KBM-7 (cell line): ENCODE measurements around the gene ZBED6.
"Not testable (repeated sequence)": the region's sequence is repeated elsewhere in the genome, so short reads cannot be mapped to it uniquely, and the experiment has no call there.

ENCODE experiments used
- DNase-seq: peaks from one replicate; pipeline ENCODE4 v3.0.0-alpha.2; 2015
- in situ Hi-C: fragments of 300-500 bp; cut with MboI; formaldehyde crosslinking; loops from 2 replicates; pipeline ENCODE4 v1.14.3; 2020; ENCODE audit warnings: low sequenced_read_pairs, low pct_unique_long_range_greater_than_20kb, mixed read lengths

Gene ZBED6

DNA sequence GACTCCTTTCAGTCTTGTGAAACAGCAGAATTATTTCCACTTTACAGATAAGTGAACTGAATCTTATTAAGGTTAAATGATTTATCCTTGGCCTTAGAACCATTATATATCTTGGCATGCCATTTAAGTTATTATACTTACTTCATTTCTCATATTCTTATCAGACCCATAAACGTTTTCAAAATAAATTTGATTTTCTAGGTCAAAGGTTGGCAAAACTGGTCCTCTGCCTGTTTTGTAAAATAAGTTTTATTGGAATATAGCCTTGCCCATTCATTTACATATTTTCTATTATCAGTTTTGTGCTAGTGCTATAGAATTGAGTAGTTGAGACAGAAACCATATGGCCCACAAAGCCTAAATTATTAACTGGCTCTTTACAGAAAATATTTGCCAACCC is 33.1 kb downstream of the ZBED6 start:
- in situ Hi-C loops = no loop called here
- no peak for DNase-seq

GRCh38 chr1:203829247-203829646 is 33.8 kb downstream of the ZBED6 start:
- in situ Hi-C loops, DNase-seq: not testable (repeated sequence)

- DNase-seq = no peak
These were observed 40.1 kb downstream of the ZBED6 start for GRCh38 chr1:203835476-203835875.

DNA sequence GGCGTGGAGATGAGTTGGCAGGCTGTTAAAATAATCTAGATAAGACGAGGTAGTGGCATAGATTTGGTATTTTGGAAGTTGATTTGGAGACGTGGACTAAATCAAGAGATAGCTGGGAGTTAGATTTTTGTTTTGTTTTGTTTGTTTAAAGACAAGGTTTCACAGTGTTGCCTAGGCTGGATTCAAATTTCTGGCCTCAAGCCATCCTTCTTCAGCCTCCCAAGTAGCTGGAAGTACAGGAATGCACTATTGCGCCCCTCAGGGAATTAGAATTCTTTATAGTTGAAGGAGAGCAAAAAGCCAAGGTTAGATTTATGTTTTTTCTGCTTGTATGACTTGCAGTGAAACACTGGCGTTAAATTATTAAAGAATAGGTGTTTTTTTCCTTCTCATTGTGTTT is 43.7 kb downstream of the ZBED6 start:
- no peak for DNase-seq
- in situ Hi-C loops = no loop called here

More at GRCh38 chr1:203835476-203835875, 40.1 kb downstream of the ZBED6 start:
- in situ Hi-C loops = no loop called here

GRCh38 chr1:203840208-203840808 is 44.9 kb downstream of the ZBED6 start:
- in situ Hi-C loops = no loop called here
- DNase-seq = no peak

GRCh38 chr1:203842559-203842876 is 47.1 kb downstream of the ZBED6 start:
- no peak for DNase-seq
- in situ Hi-C loops = no loop called here

DNA sequence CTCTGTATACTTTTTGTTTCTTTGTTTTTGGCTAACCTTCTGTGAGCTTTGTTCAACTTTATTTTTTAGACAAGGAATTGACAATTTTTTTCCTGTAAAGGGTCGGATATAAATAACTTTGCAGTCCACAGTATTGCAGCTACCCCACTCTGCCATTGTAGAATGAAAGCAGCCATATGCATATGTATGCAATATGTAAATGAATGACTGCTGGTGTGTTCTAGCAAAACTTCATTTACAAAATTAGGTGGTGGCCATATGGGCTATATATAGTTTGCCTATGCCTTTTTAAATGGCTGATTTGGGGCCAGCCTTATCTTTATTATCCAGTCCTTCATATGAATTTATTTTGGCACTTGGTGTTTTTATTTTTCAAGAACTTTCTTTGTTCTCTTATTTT is 48.0 kb downstream of the ZBED6 start:
- no peak for DNase-seq
- in situ Hi-C loops = no loop called here
